ENCODE data around the gene EPN2.
A peak's percentile ranks its signal among the peaks of the same experiment; 100 is the strongest.

EPN2 gene

GRCh38 chr17:19299866-19300265 is 62.7 kb downstream of the EPN2 start:
- Mint-ChIP-seq H3K27ac (no peak overlapping the region), H3K4me1 (peaks cover 27 to 48% of the 10 kb centered on the region in 2 donors), H3K27me3 (peaks cover 0 to 27% of the 10 kb centered on the region in 2 donors), H3K36me3 (peaks cover 0 to 3% of the 10 kb centered on the region in 2 donors), H3K4me3 (no peak overlapping the region), H3K9me3 (no peaks in the 10 kb centered on the region)
- DNase-seq: no peak
- ATAC-seq (replicated peaks): no peak

- Mint-ChIP-seq H3K27me3 (peaks cover 0 to 22% of the 10 kb centered on the region in 2 donors), H3K4me3 (no peak overlapping the region), H3K36me3 (peaks cover 0 to 3% of the 10 kb centered on the region in 2 donors), H3K4me1 (peaks cover 42 to 59% of the 10 kb centered on the region in 2 donors), H3K27ac (no peak overlapping the region), H3K9me3 (no peaks in the 10 kb centered on the region)
- ATAC-seq (replicated peaks) (no peak), DNase-seq (no peak)
Observed at GRCh38 chr17:19301274-19301951, 64.2 kb downstream of the EPN2 start.

GRCh38 chr17:19301973-19302372 is 64.8 kb downstream of the EPN2 start:
- Mint-ChIP-seq H3K27me3 (peaks cover 0 to 19% of the 10 kb centered on the region in 2 donors), H3K36me3 (no peaks in the 10 kb centered on the region), H3K4me1 (peaks cover 47 to 63% of the 10 kb centered on the region in 2 donors), H3K4me3 (no peak overlapping the region), H3K27ac (no peak overlapping the region), H3K9me3 (no peaks in the 10 kb centered on the region)
- DNase-seq (no peak), ATAC-seq (replicated peaks) (no peak)

GRCh38 chr17:19302791-19303331 is 65.7 kb downstream of the EPN2 start:
- DNase-seq: peak; percentile 21
- Mint-ChIP-seq H3K9me3 (no peaks in the 10 kb centered on the region), H3K4me3 (no peak overlapping the region), H3K36me3 (no peaks in the 10 kb centered on the region), H3K4me1 (peaks cover 48 to 63% of the 10 kb centered on the region in 2 donors), H3K27me3 (peaks cover 0 to 17% of the 10 kb centered on the region in 2 donors), H3K27ac (peak overlapping the region; percentile 5)
- ATAC-seq (replicated peaks): peak; percentile 54 to 56

DNA sequence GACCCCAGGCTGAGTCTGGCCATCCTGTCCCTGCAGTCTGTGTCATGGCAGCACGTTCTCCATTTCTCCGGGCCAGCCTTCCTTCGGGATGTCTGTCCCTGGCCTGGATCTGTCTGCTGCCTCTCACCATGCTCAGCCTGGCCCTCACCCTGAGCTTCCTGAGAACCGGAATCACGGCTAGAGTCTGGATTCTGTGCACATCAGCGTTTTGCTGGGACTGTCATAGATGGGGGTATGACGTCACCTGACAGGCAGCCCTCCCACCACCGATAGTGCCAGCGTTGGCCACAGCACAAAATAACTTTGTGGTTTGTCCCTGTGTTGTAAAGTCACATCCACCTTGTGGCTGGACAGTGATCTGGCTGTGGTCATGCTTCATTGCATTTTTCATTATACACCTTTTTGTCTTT is 66.2 kb downstream of the EPN2 start:
- peak overlapping the region; percentile 14 for H3K27ac Mint-ChIP-seq
- peaks cover 51 to 69% of the 10 kb centered on the region in 2 donors for H3K4me1 Mint-ChIP-seq
- no peaks in the 10 kb centered on the region for H3K36me3 Mint-ChIP-seq
- H3K27me3 Mint-ChIP-seq: peaks cover 3 to 21% of the 10 kb centered on the region in 2 donors
- ATAC-seq (replicated peaks) (no peak), DNase-seq (no peak)
- no peak overlapping the region for H3K4me3 Mint-ChIP-seq
- H3K9me3 Mint-ChIP-seq: no peaks in the 10 kb centered on the region

- Mint-ChIP-seq H3K36me3 (no peaks in the 10 kb centered on the region), H3K4me1 (peaks cover 52 to 72% of the 10 kb centered on the region in 2 donors), H3K9me3 (no peaks in the 10 kb centered on the region), H3K27me3 (peaks cover 4 to 23% of the 10 kb centered on the region in 2 donors), H3K27ac (peak overlapping the region; percentile 56), H3K4me3 (no peak overlapping the region)
- ATAC-seq (replicated peaks): no peak
- no peak for DNase-seq
Observed at GRCh38 chr17:19304209-19304608, 67.0 kb downstream of the EPN2 start.

- DNase-seq (no peak), ATAC-seq (replicated peaks) (no peak)
- Mint-ChIP-seq H3K9me3 (no peaks in the 10 kb centered on the region), H3K36me3 (peaks cover 0 to 2% of the 10 kb centered on the region in 2 donors), H3K27ac (no peak overlapping the region), H3K4me3 (no peak overlapping the region), H3K27me3 (peaks cover 4 to 23% of the 10 kb centered on the region in 2 donors), H3K4me1 (peaks cover 52 to 72% of the 10 kb centered on the region in 2 donors)
Observed at GRCh38 chr17:19304751-19305150, 67.6 kb downstream of the EPN2 start.

GRCh38 chr17:19305256-19305655 is 68.1 kb downstream of the EPN2 start:
- Mint-ChIP-seq H3K4me1 (peaks cover 57 to 72% of the 10 kb centered on the region in 2 donors), H3K9me3 (no peaks in the 10 kb centered on the region), H3K27me3 (peaks cover 4 to 23% of the 10 kb centered on the region in 2 donors), H3K4me3 (peak overlapping the region in 1 of 2 donors; percentile 36), H3K27ac (peak overlapping the region; percentile 90), H3K36me3 (peaks cover 3 to 7% of the 10 kb centered on the region in 2 donors)
- no peak for ATAC-seq (replicated peaks)
- DNase-seq: no peak

DNA sequence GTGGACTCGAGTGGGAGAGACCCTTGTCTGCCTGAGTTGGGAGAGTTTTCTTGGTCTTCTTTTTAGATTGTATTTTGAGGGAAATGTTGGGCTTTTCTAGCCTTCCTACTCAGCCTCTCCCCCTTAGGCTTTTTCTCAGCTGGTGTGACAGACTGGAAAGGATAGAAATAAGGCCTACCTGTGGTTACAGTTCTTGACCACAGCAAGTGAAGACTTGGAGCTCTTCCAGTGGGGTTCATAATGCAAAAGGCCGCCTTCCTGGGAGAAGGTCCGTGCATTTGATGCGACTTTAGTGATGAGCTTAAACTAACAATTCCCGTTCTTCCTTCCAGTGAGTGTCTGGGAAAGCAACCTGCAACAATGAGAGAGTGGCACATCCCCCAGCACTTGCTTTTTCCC is 68.6 kb downstream of the EPN2 start:
- peak overlapping the region; percentile 90 for H3K27ac Mint-ChIP-seq
- H3K4me1 Mint-ChIP-seq: peaks cover 57 to 72% of the 10 kb centered on the region in 2 donors
- no peak for DNase-seq
- peaks cover 3 to 9% of the 10 kb centered on the region in 2 donors for H3K36me3 Mint-ChIP-seq
- peak overlapping the region; percentile 1 to 31 for H3K4me3 Mint-ChIP-seq
- peaks cover 4 to 21% of the 10 kb centered on the region in 2 donors for H3K27me3 Mint-ChIP-seq
- ATAC-seq (replicated peaks): no peak
- H3K9me3 Mint-ChIP-seq: no peaks in the 10 kb centered on the region

DNA sequence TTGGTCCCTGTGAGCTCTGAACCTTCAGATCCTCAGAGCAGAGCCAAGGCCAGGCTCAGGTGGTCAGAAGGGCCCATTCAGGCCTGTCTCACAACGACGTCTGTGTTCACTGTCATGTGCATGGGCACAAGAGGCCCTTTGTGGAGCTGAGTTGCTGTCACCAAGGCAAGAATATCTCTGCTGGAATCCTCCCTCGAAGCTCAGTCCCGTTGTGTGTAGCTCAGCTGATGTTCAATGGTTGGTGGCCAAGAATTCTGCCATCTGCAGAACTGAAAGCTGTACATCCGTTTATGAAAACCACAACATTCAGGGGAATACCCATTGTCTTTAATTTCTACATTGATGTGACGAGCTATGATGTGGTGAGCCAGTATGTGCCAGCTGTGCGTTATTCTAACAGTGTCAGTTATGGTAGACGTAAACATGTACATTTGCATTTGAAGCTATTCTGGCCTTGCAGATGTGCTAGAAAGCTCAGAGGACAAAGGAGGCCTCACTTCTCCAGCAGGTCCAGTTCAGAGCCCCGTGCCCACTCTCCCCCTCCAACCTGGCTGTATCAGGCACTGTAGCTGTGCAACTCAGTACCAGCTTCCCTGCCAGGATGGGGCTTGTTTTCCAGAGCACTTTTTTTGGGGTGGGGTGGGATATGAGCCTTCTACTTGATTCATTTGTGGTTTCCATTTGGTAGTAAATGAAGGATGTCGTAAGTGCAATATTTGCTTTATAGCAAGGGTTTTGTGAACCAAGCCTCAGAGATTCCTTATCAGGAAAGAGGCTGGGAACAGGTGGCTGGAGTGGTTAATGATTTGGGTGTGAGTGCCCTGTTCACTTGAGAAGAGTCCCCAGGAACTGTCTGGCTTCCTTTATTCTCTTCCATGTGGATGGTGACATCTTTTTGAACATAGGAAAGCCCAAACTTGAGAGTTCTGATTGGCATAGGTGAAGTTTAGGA is 69.3 kb downstream of the EPN2 start:
- H3K4me3 Mint-ChIP-seq: peak overlapping the region; percentile 31 to 46
- peak; percentile 91 to 93 for ATAC-seq (replicated peaks)
- peak; percentile 71 for DNase-seq
- H3K4me1 Mint-ChIP-seq: peaks cover 56 to 69% of the 10 kb centered on the region in 2 donors
- H3K36me3 Mint-ChIP-seq: peaks cover 3 to 12% of the 10 kb centered on the region in 2 donors
- no peaks in the 10 kb centered on the region for H3K9me3 Mint-ChIP-seq
- H3K27ac Mint-ChIP-seq: peak overlapping the region; percentile 83
- peaks cover 4 to 14% of the 10 kb centered on the region in 2 donors for H3K27me3 Mint-ChIP-seq

GRCh38 chr17:19307521-19307920 is 70.4 kb downstream of the EPN2 start:
- H3K27ac Mint-ChIP-seq: no peak overlapping the region
- H3K4me1 Mint-ChIP-seq: peaks cover 49 to 59% of the 10 kb centered on the region in 2 donors
- H3K9me3 Mint-ChIP-seq: no peaks in the 10 kb centered on the region
- peaks cover 8 to 11% of the 10 kb centered on the region in 2 donors for H3K27me3 Mint-ChIP-seq
- peaks cover 7 to 20% of the 10 kb centered on the region in 2 donors for H3K36me3 Mint-ChIP-seq
- no peak for ATAC-seq (replicated peaks)
- no peak overlapping the region for H3K4me3 Mint-ChIP-seq
- no peak for DNase-seq

DNA sequence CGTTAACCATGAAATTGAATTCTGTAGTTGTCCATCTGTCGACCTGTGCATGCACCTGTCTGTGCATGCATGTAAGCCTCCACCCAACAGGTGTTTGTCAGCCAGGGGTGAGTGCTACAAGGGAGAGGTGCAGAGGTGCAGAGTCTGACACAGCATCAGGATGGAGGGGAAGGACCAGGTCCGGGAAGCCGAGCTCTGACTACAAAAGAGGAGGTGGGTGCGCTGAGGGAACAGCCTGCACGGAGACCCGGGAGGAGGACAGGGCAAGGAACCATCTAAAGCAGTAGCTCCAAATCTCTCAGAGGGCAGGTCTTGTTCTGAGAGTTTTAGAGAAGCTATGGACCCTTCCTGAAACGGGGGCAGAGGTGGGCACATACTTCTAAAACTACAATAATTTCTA is 71.2 kb downstream of the EPN2 start:
- peaks cover 40 to 51% of the 10 kb centered on the region in 2 donors for H3K4me1 Mint-ChIP-seq
- H3K36me3 Mint-ChIP-seq: peaks cover 13 to 24% of the 10 kb centered on the region in 2 donors
- H3K9me3 Mint-ChIP-seq: no peaks in the 10 kb centered on the region
- no peak overlapping the region for H3K4me3 Mint-ChIP-seq
- peaks cover 11 to 12% of the 10 kb centered on the region in 2 donors for H3K27me3 Mint-ChIP-seq
- no peak for ATAC-seq (replicated peaks)
- no peak overlapping the region for H3K27ac Mint-ChIP-seq
- DNase-seq: no peak

GRCh38 chr17:19309701-19310100 is 72.5 kb downstream of the EPN2 start:
- Mint-ChIP-seq H3K27ac (no peak overlapping the region), H3K4me3 (no peak overlapping the region), H3K9me3 (no peaks in the 10 kb centered on the region)

DNA sequence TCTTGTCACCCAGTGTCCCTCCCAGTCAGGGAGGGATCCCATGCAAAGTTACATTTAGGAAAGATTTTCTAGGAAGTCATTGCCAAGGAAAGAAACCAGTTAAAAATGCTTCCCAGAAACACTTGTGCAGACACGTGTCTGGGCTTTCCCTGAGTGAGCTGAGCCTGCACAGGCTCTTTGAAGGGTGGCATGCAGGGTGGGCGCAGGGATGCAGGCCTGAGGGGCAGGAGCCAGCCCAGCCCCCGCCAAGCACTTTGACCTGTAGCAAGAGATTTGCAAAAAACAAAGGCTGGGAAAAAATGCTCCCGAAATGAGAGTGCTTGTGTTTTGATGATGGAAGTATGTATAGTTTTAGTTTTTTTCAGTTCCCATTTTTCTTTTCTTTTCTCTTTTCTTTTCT is 73.0 kb downstream of the EPN2 start:
- DNase-seq (no peak), ATAC-seq (replicated peaks) (no peak)
- Mint-ChIP-seq H3K9me3 (no peaks in the 10 kb centered on the region), H3K27ac (no peak overlapping the region), H3K4me1 (peaks cover 31 to 33% of the 10 kb centered on the region in 2 donors), H3K36me3 (peaks cover 18 to 37% of the 10 kb centered on the region in 2 donors), H3K27me3 (peaks cover 17 to 22% of the 10 kb centered on the region in 2 donors), H3K4me3 (no peak overlapping the region)

More at GRCh38 chr17:19309701-19310100, 72.5 kb downstream of the EPN2 start:
- H3K36me3 Mint-ChIP-seq: peaks cover 18 to 34% of the 10 kb centered on the region in 2 donors
- DNase-seq (no peak), ATAC-seq (replicated peaks) (no peak)
- H3K4me1 Mint-ChIP-seq: peaks cover 33 to 37% of the 10 kb centered on the region in 2 donors
- peaks cover 17 to 18% of the 10 kb centered on the region in 2 donors for H3K27me3 Mint-ChIP-seq

Data from stimulated activated naive B cell treated with anti-CD40 and anti-IgM and Interleukin-4, amounts not matched to agents 10 μg/mL and 1 μg/mL and 100 μg/mL, for 72 hours (primary cell).